Keratinocyte (primary cell): ENCODE measurements around the gene PTPRR. TPM values are rescaled to one million over a fixed set of nuclear protein-coding genes. Genes with fewer than 3 reads are reported as not detected.
A peak's percentile ranks its signal among the peaks of the same experiment; 100 is the strongest.

Experiments used
- DNase-seq: peaks from one replicate; pipeline ENCODE4 v3.0.0-alpha.2; 2011; ENCODE audit warnings: low read depth, missing footprints, low spot score
- FAIRE-seq: peaks from 2 replicates; lab custom pipeline; 2011; peaks lifted over from hg19 to GRCh38; lab: Jason Lieb, UNC
- H2AFZ ChIP-seq: 2 replicates; pipeline ENCODE4 v1.6.0; 2012; ENCODE audit warnings: low read length, control low read depth, inconsistent platforms; ENCODE audit not compliant: control insufficient read depth
- H3K27ac ChIP-seq: 2 replicates; pipeline ENCODE4 v1.5.1; 2011; ENCODE audit warnings: low read length; ENCODE audit not compliant: control insufficient read depth, insufficient read depth
- H3K27me3 ChIP-seq: 3 replicates; pipeline ENCODE4 v1.6.0; 2011; ENCODE audit warnings: low read length; ENCODE audit not compliant: control insufficient read depth, insufficient read depth; ENCODE audit errors: extremely low read depth
- H3K36me3 ChIP-seq, 2 experiments: 2 replicates in 1 of 2; 3 replicates in 1 of 2; pipeline ENCODE4 v1.5.1; 2011; ENCODE audit warnings: low read length in 2 of 2, mild to moderate bottlenecking in 1 of 2; ENCODE audit not compliant: control insufficient read depth in 2 of 2, insufficient read depth in 2 of 2; ENCODE audit errors: extremely low read depth in 1 of 2
- H3K4me1 ChIP-seq: 3 replicates; pipeline ENCODE4 v1.5.1; 2011; ENCODE audit warnings: low read length; ENCODE audit not compliant: control insufficient read depth, insufficient read depth; ENCODE audit errors: extremely low read depth
- H3K4me2 ChIP-seq: 3 replicates; pipeline ENCODE4 v1.6.0; 2011; ENCODE audit warnings: low read depth, low read length; ENCODE audit not compliant: control insufficient read depth, insufficient read depth; ENCODE audit errors: extremely low read depth
- H3K4me3 ChIP-seq, 3 experiments: fragments of 200-600 bp in 1 of 3; sonication (generic) in 1 of 3; 2 replicates in 2 of 3; 3 replicates in 1 of 3; pipeline ENCODE4 v1.5.1; 2011 to 2016; ENCODE audit warnings: low read length in 3 of 3, mild to moderate bottlenecking in 3 of 3, control low read depth in 2 of 3, inconsistent platforms in 1 of 3, low read depth in 1 of 3, mixed read lengths in 1 of 3, mixed run types in 1 of 3, moderate library complexity in 1 of 3; ENCODE audit not compliant: control insufficient read depth in 2 of 3, insufficient read depth in 2 of 3; ENCODE audit errors: extremely low read depth in 1 of 3
- H3K79me2 ChIP-seq: 2 replicates; pipeline ENCODE4 v1.6.0; 2012; ENCODE audit warnings: low read length; ENCODE audit not compliant: control insufficient read depth, insufficient read depth
- H3K9ac ChIP-seq: 3 replicates; pipeline ENCODE4 v1.6.0; 2011; ENCODE audit warnings: low read length; ENCODE audit not compliant: control insufficient read depth, insufficient read depth; ENCODE audit errors: extremely low read depth
- H3K9me1 ChIP-seq: 3 replicates; pipeline ENCODE4 v1.6.0; 2011; ENCODE audit warnings: low read length; ENCODE audit not compliant: control insufficient read depth, insufficient read depth; ENCODE audit errors: extremely low read depth
- H3K9me3 ChIP-seq: 2 replicates; pipeline ENCODE4 v1.5.1; 2012; ENCODE audit warnings: low read depth, low read length; ENCODE audit not compliant: control insufficient read depth
- H4K20me1 ChIP-seq: 3 replicates; pipeline ENCODE4 v1.6.0; 2011; ENCODE audit warnings: low read length; ENCODE audit not compliant: control insufficient read depth, insufficient read depth; ENCODE audit errors: extremely low read depth
- EZH2 ChIP-seq: IDR thresholded peaks from one replicate; pipeline ENCODE4 v1.6.1; 2012; ENCODE audit warnings: inconsistent platforms, mild to moderate bottlenecking, low read length, moderate library complexity
- dilution Hi-C: fragments of 300-500 bp; cut with MboI; formaldehyde crosslinking; loops from one replicate; pipeline ENCODE4 v1.7.0; 2020; ENCODE audit warnings: low sequenced_read_pairs; ENCODE audit not compliant: extremely low pct_ligation_motif_present
- polyA plus RNA-seq, 5 experiments: library from polyadenylated mRNA; depleted of rRNA in 3 of 5; stranded (reverse) in 3 of 5; stranded (forward) in 1 of 5; unstranded in 1 of 5; fragments of >200 nt; gene quantifications; 1 replicate in 1 of 5; 2 replicates in 3 of 5; 3 replicates in 1 of 5; pipeline versions ENCODE4 v1.2.1 to v1.2.3, GENCODE V29; 2011 to 2012; ENCODE audit warnings: missing spikeins in 2 of 5, low read depth in 1 of 5, low replicate concordance in 1 of 5
- TF ChIP-seq, protein P1 (sequence below), 3 experiments: IDR thresholded peaks in 1 of 3; conservative IDR thresholded peaks in 1 of 3; optimal IDR thresholded peaks in 1 of 3; 2 replicates in 2 of 3; 3 replicates in 1 of 3; pipeline versions ENCODE3 to v1.5.1; 2011; ENCODE audit warnings: low read length in 3 of 3, mild to moderate bottlenecking in 3 of 3, moderate library complexity in 2 of 3, control low read depth in 1 of 3, inconsistent platforms in 1 of 3; ENCODE audit not compliant: insufficient read depth in 2 of 3; ENCODE audit errors: extremely low read depth in 1 of 3

Gene PTPRR
- polyA plus RNA-seq, 1 donor (not counting 4 experiments of a cell fraction or from before 2014, with no cell fraction given), result 3.1 TPM

DNA sequence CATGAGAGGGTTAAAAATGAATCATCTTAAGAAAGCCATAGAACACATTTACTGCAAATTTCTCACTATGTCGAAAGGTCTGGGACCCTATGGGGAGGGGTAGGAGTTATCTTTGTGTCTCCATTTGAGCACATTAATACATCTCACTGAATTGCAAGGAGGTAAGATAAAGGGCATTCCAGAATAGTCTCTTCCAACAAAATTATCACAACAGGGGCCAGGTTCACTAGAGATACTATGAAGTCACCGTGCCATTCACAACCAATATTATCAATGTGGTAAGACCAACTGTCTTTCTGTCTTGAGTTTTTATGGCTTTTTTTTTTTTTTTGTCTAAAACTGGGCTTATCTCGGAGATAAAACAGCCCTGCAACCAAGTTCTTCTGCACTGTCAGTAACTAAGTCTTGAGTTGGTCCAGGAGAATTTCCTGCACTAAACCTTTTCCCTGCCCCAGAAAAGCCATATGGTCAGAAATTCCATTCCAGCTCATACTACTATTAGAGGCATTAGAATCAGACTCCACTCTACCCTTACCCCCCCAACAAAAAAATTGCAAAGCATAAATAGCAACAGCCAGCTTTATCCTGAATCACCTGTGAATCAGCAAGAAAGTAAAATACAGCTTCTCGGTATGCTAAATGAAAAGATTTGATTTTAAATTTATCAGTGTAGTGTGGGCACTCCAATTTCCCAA lies 79.7 kb downstream of the PTPRR start:
- H3K36me3 ChIP-seq, result no peaks in the 10 kb centered on the region
- no peak overlapping the region for H3K4me3 ChIP-seq
- no peak overlapping the region for H3K4me2 ChIP-seq
- H3K9me1 ChIP-seq, result no peaks in the 10 kb centered on the region
- H3K79me2 ChIP-seq, result no peaks in the 10 kb centered on the region
- no peak overlapping the region for H3K9ac ChIP-seq
- dilution Hi-C loops, result no loop called here
- no peak overlapping the region for H3K27ac ChIP-seq
- H3K27me3 ChIP-seq, result no peaks in the 10 kb centered on the region
- no peak overlapping the region for H2AFZ ChIP-seq
- no peak for DNase-seq
- no peak for FAIRE-seq
- no peaks in the 10 kb centered on the region for H3K9me3 ChIP-seq
- no peaks in the 10 kb centered on the region for H3K4me1 ChIP-seq
- no peak for TF ChIP-seq EZH2
- TF ChIP-seq, protein P1, sequence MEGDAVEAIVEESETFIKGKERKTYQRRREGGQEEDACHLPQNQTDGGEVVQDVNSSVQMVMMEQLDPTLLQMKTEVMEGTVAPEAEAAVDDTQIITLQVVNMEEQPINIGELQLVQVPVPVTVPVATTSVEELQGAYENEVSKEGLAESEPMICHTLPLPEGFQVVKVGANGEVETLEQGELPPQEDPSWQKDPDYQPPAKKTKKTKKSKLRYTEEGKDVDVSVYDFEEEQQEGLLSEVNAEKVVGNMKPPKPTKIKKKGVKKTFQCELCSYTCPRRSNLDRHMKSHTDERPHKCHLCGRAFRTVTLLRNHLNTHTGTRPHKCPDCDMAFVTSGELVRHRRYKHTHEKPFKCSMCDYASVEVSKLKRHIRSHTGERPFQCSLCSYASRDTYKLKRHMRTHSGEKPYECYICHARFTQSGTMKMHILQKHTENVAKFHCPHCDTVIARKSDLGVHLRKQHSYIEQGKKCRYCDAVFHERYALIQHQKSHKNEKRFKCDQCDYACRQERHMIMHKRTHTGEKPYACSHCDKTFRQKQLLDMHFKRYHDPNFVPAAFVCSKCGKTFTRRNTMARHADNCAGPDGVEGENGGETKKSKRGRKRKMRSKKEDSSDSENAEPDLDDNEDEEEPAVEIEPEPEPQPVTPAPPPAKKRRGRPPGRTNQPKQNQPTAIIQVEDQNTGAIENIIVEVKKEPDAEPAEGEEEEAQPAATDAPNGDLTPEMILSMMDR (optimal IDR thresholded peaks at IDR 0.05 in 1 of 3, IDR thresholded peaks at IDR 0.05 in 1 of 3, conservative IDR thresholded peaks at IDR 0.05 in 1 of 3; ENCODE audit: extremely low read depth in 1 of 3, insufficient read depth in 2 of 3, low read length in 3 of 3), result no peak
- H4K20me1 ChIP-seq, result no peaks in the 10 kb centered on the region

DNA sequence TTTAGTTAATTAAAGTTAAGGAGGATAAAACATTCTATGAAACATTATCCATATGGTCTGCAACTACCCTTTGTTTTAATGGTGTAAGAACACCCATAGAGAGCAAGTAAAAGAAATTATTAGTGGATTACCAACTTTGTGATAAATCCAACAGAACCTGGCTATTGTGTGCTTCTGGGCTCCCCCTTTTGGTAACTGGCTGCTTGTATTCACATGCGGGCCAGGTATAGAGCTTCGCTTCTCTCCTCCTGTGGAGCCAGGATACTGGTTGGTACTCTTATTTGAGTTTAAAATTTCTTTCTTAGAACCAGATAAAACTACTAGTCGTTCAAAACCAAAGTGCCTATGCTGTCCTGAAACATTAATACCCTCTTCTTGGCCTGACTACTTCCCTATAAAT lies 81.0 kb downstream of the PTPRR start:
- Histone ChIP-seq H3K4me2 (no peak overlapping the region), H3K4me3 (no peak overlapping the region), H2AFZ (no peak overlapping the region), H3K27me3 (no peaks in the 10 kb centered on the region), H3K27ac (no peak overlapping the region), H3K9me1 (no peaks in the 10 kb centered on the region), H3K36me3 (no peaks in the 10 kb centered on the region), H3K9ac (no peak overlapping the region), H3K9me3 (no peaks in the 10 kb centered on the region), H3K79me2 (no peaks in the 10 kb centered on the region), H3K4me1 (no peaks in the 10 kb centered on the region), H4K20me1 (no peaks in the 10 kb centered on the region)
- dilution Hi-C loops, result no loop called here
- FAIRE-seq (no peak), DNase-seq (no peak)
- no peak for TF ChIP-seq EZH2
- TF ChIP-seq, protein P1 (optimal IDR thresholded peaks at IDR 0.05 in 1 of 3, IDR thresholded peaks at IDR 0.05 in 1 of 3, conservative IDR thresholded peaks at IDR 0.05 in 1 of 3; ENCODE audit: extremely low read depth in 1 of 3, insufficient read depth in 2 of 3, low read length in 3 of 3), result peak in 2 of 3 experiments; percentile 3 to 34
